Natural killer cell treated with Interleukin-12 subunit alpha and Interleukin-12 subunit beta and Interleukin-15 and Interleukin-18, amount 100 ng/mL, for 72 hours (primary cell): ENCODE measurements around the gene KCNT2. TPM values are rescaled to one million over a fixed set of nuclear protein-coding genes. Genes with fewer than 3 reads are reported as not detected.
"Not testable (repeated sequence)": the region's sequence is repeated elsewhere in the genome, so short reads cannot be mapped to it uniquely, and the experiment has no call there.

ENCODE experiments used
- ATAC-seq, 2 donors: fragments of 150-1000 bp; cut with Tn5 transposase in 1 of 2; sonication (Bioruptor Pico), chemical (Tn5 transposase) in 1 of 2; 2 replicates each; pipeline ENCODE4 v1.10.0; 2021
- DNase-seq: peaks from one replicate; pipeline ENCODE4 v3.0.0; 2022; ENCODE audit warnings: low spot score
- H3K27ac Mint-ChIP-seq, 2 donors: 1 replicate in 1 of 2; 2 replicates in 1 of 2; pipeline ENCODE4 v1.8.0; 2022; ENCODE audit warnings: mixed read lengths in 2 of 2, mild to moderate bottlenecking in 1 of 2, moderate library complexity in 1 of 2
- H3K27me3 Mint-ChIP-seq, 2 donors: 1 replicate in 1 of 2; 2 replicates in 1 of 2; pipeline ENCODE4 v1.8.0; 2022; ENCODE audit warnings: mixed read lengths in 2 of 2
- H3K36me3 Mint-ChIP-seq: one replicate; pipeline ENCODE4 v1.8.0; 2022; ENCODE audit warnings: mixed read lengths
- H3K4me1 Mint-ChIP-seq, 2 donors: 1 replicate in 1 of 2; 2 replicates in 1 of 2; pipeline ENCODE4 v1.8.0; 2022; ENCODE audit warnings: low read depth in 2 of 2, mixed read lengths in 2 of 2, mild to moderate bottlenecking in 1 of 2
- H3K4me3 Mint-ChIP-seq: one replicate; pipeline ENCODE4 v1.8.0; 2022; ENCODE audit warnings: mixed read lengths
- H3K9me3 Mint-ChIP-seq: 2 replicates; pipeline ENCODE4 v1.8.0; 2022; ENCODE audit warnings: mixed read lengths
- total RNA-seq, 2 donors: library from RNA; stranded (reverse); gene quantifications; one replicate each; pipeline ENCODE4 v1.2.3, GENCODE V29; 2022

Gene KCNT2
- total RNA-seq = not detected

DNA sequence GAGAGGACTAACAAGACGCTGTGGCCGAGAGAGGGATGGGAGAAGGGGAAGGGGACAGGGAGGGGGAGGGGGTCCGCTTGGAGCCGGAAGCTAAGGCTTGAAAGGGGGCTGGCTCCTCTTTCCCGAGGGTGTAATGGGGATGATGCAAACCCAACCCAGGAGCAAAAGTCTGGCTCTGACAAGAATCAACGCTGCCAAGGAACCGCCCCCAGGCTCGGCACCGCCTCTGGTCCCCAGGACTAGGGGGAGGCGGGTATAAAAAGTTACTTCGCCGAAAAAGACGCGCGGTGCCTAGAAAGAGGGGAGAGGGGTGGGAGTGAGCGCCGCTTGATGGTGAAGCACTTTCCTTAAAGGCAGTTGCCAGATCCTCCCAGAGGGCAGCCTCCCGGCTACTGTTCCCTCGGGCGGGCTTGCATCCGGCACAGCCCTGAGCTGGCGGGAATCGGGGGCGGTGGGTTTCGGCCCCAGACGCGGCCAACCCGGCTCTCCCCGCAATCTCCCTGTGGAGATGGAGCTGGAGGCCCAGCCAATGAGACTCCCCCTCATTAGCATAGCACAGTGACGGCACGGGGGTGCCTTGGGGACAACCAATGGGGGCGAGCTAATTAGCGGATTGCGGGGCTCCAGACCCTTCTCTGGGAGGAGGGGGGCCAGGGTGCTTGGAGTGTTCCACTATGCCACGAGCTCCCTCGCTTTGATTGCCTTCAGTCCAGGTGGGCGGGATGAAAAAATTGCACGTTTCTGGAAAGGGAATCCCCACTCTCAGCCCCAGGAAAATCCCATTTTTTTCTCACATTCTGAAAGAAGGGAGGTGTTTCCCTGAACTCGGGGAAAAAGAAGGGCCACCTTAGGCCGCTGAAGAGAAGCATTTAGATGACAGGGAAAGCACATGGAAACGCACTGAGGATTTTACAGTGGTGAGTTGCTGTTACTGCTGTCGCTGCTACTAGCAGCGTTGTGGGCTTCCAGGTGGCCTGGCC, at the start of gene KCNT2:
Gene KCNT2, minus strand, starts transcription at position 51 of the 980 bp plus-strand sequence. CDS start 131 bp downstream, outside the sequence.
- ATAC-seq = peak; percentile 31 to 48
- peaks cover 12% of the 10 kb centered on the region for H3K9me3 Mint-ChIP-seq
- H3K4me1 Mint-ChIP-seq = peaks cover 5% of the 10 kb centered on the region in 2 donors
- H3K36me3 Mint-ChIP-seq = peaks cover 4% of the 10 kb centered on the region
- H3K4me3 Mint-ChIP-seq = peak within 1 kb of the TSS; percentile 52
- peaks cover 13 to 17% of the 10 kb centered on the region in 2 donors for H3K27me3 Mint-ChIP-seq
- no peak for DNase-seq
- H3K27ac Mint-ChIP-seq = no peak within 1 kb of the TSS

DNA sequence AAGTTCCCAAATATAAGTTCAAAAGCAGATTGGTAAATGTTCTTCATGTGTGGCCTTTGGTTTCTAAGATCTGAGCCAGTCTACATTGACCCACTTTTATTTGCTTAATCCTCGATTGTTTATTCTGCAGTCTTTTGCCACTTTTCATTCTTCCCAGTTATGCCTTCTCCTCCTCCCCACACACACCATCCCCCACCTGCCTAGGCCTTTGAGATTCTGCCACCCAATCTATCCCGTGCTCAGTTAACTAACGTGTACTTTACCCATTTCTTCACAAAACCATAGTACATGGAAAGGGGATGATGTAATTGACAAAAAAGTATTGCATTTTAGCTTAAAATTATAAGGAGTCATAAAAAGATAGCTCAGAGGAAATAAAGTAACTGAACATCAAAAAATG, 47.3 kb upstream of the KCNT2 start:
- DNase-seq (no peak), ATAC-seq (no peak)
- peaks cover 10 to 11% of the 10 kb centered on the region in 2 donors for H3K4me1 Mint-ChIP-seq
- H3K27ac Mint-ChIP-seq = no peak overlapping the region
- no peaks in the 10 kb centered on the region for H3K27me3 Mint-ChIP-seq
- no peak overlapping the region for H3K4me3 Mint-ChIP-seq
- no peaks in the 10 kb centered on the region for H3K9me3 Mint-ChIP-seq
- no peaks in the 10 kb centered on the region for H3K36me3 Mint-ChIP-seq

DNA sequence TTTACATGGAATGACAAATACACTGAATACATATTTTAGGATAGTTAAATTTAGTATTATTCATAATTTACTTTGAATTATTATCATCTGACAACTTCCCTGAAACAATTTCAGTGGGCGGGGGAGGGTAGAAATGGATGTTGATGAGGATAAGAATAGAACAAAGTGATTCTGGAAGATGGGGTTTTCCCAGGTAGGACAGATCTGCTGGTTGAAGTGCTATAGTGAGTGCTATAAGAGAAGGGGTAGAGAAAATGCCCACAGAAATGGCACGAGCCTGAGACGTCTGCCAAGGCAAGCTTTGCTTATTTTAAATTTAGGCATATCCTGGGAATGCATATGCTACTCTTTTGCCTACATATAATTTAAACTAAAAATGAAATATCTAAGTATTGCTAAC, 46.8 kb upstream of the KCNT2 start:
- no peak overlapping the region for H3K4me3 Mint-ChIP-seq
- no peak for DNase-seq

GRCh38 chr1:196654271-196654670, 46.0 kb upstream of the KCNT2 start:
- Mint-ChIP-seq H3K4me3 (no peak overlapping the region), H3K36me3 (no peaks in the 10 kb centered on the region), H3K4me1 (peaks cover 10 to 15% of the 10 kb centered on the region in 2 donors), H3K27me3 (no peaks in the 10 kb centered on the region), H3K27ac (peak overlapping the region in 1 of 2 donors; percentile 12), H3K9me3 (no peaks in the 10 kb centered on the region)
- DNase-seq (no peak), ATAC-seq (no peak)

More for the DNA sequence above, 46.8 kb upstream of the KCNT2 start:
- no peak overlapping the region for H3K27ac Mint-ChIP-seq
- H3K27me3 Mint-ChIP-seq = no peaks in the 10 kb centered on the region
- peaks cover 10 to 15% of the 10 kb centered on the region in 2 donors for H3K4me1 Mint-ChIP-seq
- no peaks in the 10 kb centered on the region for H3K9me3 Mint-ChIP-seq
- no peaks in the 10 kb centered on the region for H3K36me3 Mint-ChIP-seq
- no peak for ATAC-seq

GRCh38 chr1:196651637-196652215, 43.5 kb upstream of the KCNT2 start, which contains the start of gene CFH:
Gene CFH, plus strand, starts transcription at chr1:196652043. Its CDS starts 75 bp downstream, at chr1:196652118.
- Mint-ChIP-seq H3K4me3 (peak within 1 kb of the TSS; percentile 79), H3K9me3 (no peaks in the 10 kb centered on the region), H3K27ac (peak within 1 kb of the TSS; percentile 66)

DNA sequence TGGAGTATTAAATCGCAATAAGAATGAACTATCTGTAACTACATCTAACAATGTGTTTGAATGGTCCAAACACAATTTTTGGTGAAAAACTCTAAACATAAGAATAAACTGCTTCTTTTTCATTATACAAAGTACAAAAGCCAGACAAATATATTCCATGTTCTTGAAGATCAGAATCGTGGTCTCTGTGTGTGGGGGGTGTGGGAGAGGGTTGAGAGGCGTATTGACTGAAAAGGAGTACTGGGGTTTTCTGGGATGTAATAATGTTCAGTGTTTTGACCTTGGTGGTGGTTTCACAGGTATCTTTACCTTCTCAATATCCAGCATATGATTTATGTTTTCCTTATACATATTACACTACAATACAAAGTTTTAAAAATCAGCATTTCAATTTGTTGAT, 42.8 kb upstream of the KCNT2 start:
- H3K4me3 Mint-ChIP-seq = peak overlapping the region; percentile 79
- no peaks in the 10 kb centered on the region for H3K36me3 Mint-ChIP-seq
- H3K9me3 Mint-ChIP-seq = no peaks in the 10 kb centered on the region
- ATAC-seq = no peak
- peaks cover 10 to 15% of the 10 kb centered on the region in 2 donors for H3K4me1 Mint-ChIP-seq
- no peaks in the 10 kb centered on the region for H3K27me3 Mint-ChIP-seq
- H3K27ac Mint-ChIP-seq = peak overlapping the region in 1 of 2 donors; percentile 66
- no peak for DNase-seq

More at GRCh38 chr1:196651637-196652215, 43.5 kb upstream of the KCNT2 start, which contains the start of gene CFH:
- no peaks in the 10 kb centered on the region for H3K36me3 Mint-ChIP-seq
- H3K4me1 Mint-ChIP-seq = peaks cover 10 to 15% of the 10 kb centered on the region in 2 donors
- ATAC-seq = peak in 1 of 2 donors; percentile 28
- H3K27me3 Mint-ChIP-seq = no peaks in the 10 kb centered on the region
- DNase-seq = no peak

GRCh38 chr1:196650403-196650802, 42.2 kb upstream of the KCNT2 start:
- H3K9me3 Mint-ChIP-seq = no peaks in the 10 kb centered on the region
- no peak overlapping the region for H3K27ac Mint-ChIP-seq
- H3K4me3 Mint-ChIP-seq = no peak overlapping the region
- ATAC-seq (no peak), DNase-seq (no peak)
- H3K36me3 Mint-ChIP-seq = no peaks in the 10 kb centered on the region
- H3K4me1 Mint-ChIP-seq = peaks cover 10 to 15% of the 10 kb centered on the region in 2 donors
- no peaks in the 10 kb centered on the region for H3K27me3 Mint-ChIP-seq

DNA sequence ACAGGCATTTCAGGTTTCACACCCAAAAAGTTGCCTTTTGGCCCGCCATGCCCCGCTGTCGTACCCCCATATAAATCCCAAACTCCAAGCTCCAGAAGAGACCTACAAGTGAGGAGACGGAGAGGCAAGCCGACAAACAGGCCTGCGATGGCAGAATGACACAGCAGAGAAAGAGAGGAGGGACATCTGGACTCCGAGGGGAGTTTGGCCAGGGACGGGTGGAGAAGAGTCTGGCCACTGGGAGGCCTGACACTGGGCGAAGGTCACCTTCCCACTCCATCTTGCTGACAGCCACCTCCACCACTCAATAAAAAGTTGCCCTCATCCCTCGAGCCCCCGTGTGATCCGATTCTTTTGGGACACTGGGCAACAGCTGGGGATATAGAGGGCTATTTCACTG, 41.8 kb upstream of the KCNT2 start:
- Mint-ChIP-seq H3K27ac (no peak overlapping the region), H3K4me1 (peaks cover 10 to 15% of the 10 kb centered on the region in 2 donors), H3K27me3 (no peaks in the 10 kb centered on the region), H3K9me3 (no peaks in the 10 kb centered on the region), H3K4me3 (no peak overlapping the region), H3K36me3 (no peaks in the 10 kb centered on the region)
- DNase-seq = no peak
- no peak for ATAC-seq

- Mint-ChIP-seq H3K4me3 (no peak overlapping the region), H3K27ac (no peak overlapping the region)
These were observed 32.7 kb upstream of the KCNT2 start for GRCh38 chr1:196640976-196641375.

GRCh38 chr1:196639291-196639690, 31.1 kb upstream of the KCNT2 start:
- not testable (repeated sequence) for ATAC-seq, H3K27ac Mint-ChIP-seq, H3K4me3 Mint-ChIP-seq, DNase-seq, H3K36me3 Mint-ChIP-seq, H3K9me3 Mint-ChIP-seq, H3K27me3 Mint-ChIP-seq, H3K4me1 Mint-ChIP-seq

More at GRCh38 chr1:196640976-196641375, 32.7 kb upstream of the KCNT2 start:
- H3K36me3 Mint-ChIP-seq = no peaks in the 10 kb centered on the region
- ATAC-seq (no peak), DNase-seq (no peak)
- no peaks in the 10 kb centered on the region for H3K4me1 Mint-ChIP-seq
- no peaks in the 10 kb centered on the region for H3K9me3 Mint-ChIP-seq
- H3K27me3 Mint-ChIP-seq = no peaks in the 10 kb centered on the region

GRCh38 chr1:196638466-196638865, 30.2 kb upstream of the KCNT2 start:
- Mint-ChIP-seq H3K4me1 (no peaks in the 10 kb centered on the region), H3K9me3 (no peaks in the 10 kb centered on the region), H3K4me3 (no peak overlapping the region), H3K27ac (no peak overlapping the region), H3K36me3 (no peaks in the 10 kb centered on the region), H3K27me3 (no peaks in the 10 kb centered on the region)
- no peak for ATAC-seq
- no peak for DNase-seq

- H3K4me1 Mint-ChIP-seq = no peaks in the 10 kb centered on the region
- no peaks in the 10 kb centered on the region for H3K27me3 Mint-ChIP-seq
- no peak for DNase-seq
- H3K27ac Mint-ChIP-seq = no peak overlapping the region
- no peak for ATAC-seq
- no peaks in the 10 kb centered on the region for H3K9me3 Mint-ChIP-seq
- H3K4me3 Mint-ChIP-seq = no peak overlapping the region
- H3K36me3 Mint-ChIP-seq = no peaks in the 10 kb centered on the region
These were observed 29.4 kb upstream of the KCNT2 start for GRCh38 chr1:196637606-196638005.

GRCh38 chr1:196628838-196629237, 20.6 kb upstream of the KCNT2 start:
- Mint-ChIP-seq H3K4me3 (no peak overlapping the region), H3K4me1 (no peaks in the 10 kb centered on the region), H3K36me3 (peaks cover 4% of the 10 kb centered on the region), H3K27ac (no peak overlapping the region), H3K27me3 (no peaks in the 10 kb centered on the region), H3K9me3 (peaks cover 6% of the 10 kb centered on the region)
- ATAC-seq = no peak
- no peak for DNase-seq

DNA sequence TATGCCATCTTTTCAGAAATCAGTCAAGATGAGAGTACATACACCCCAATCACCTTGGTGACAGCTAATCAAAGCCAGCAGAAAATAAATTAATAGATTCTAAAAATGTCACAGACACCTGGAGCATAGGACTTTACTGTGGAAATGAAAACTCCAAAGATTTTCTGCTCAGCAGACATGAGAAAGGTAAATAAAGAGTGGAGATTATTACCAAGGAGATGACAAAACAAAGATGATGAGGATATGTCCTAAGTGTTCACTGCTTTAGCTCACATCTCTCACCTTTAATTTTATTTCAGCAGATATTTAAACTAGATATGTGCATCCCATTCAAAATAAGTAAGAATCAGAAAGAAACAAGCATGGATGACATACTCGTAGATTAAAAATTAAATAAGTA, 14.8 kb upstream of the KCNT2 start:
- H3K4me3 Mint-ChIP-seq = no peak overlapping the region
- no peaks in the 10 kb centered on the region for H3K4me1 Mint-ChIP-seq
- ATAC-seq (no peak), DNase-seq (no peak)
- H3K27ac Mint-ChIP-seq = no peak overlapping the region
- H3K36me3 Mint-ChIP-seq = peaks cover 2% of the 10 kb centered on the region
- H3K27me3 Mint-ChIP-seq = no peaks in the 10 kb centered on the region
- H3K9me3 Mint-ChIP-seq = peaks cover 6% of the 10 kb centered on the region
